HG02885 (cell line): ENCODE measurements around the gene OR2M5.

Experiments used
- ATAC-seq: cut with Tn5 transposase; IDR thresholded peaks from one replicate; pipeline ENCODE4 v1.9.1; 2021; ENCODE audit warnings: mild to moderate bottlenecking; ENCODE audit not compliant: unreplicated experiment, poor library complexity

The OR2M5 gene

GRCh38 chr1:248144513-248145198 is at the start of gene OR2M5:
Gene OR2M5, plus strand, starts transcription at chr1:248145148. Its CDS starts 0 bp downstream, at chr1:248145148.
- ATAC-seq, result no peak

GRCh38 chr1:248098529-248098928 is 46.4 kb upstream of the OR2M5 start:
- ATAC-seq, result no peak

GRCh38 chr1:248102847-248103246 is 42.1 kb upstream of the OR2M5 start:
- ATAC-seq, result no peak

GRCh38 chr1:248111157-248111556 is 33.8 kb upstream of the OR2M5 start:
- ATAC-seq, result no peak

- ATAC-seq, result no peak
Measured at GRCh38 chr1:248114890-248115289, 30.1 kb upstream of the OR2M5 start.

GRCh38 chr1:248127653-248128052 is 17.3 kb upstream of the OR2M5 start:
- no peak for ATAC-seq

GRCh38 chr1:248136811-248137210 is 8.1 kb upstream of the OR2M5 start:
- no peak for ATAC-seq

- ATAC-seq, result no peak
Measured at GRCh38 chr1:248140846-248141245, 4.1 kb upstream of the OR2M5 start.

- no peak for ATAC-seq
Measured at GRCh38 chr1:248143311-248143710, 1.6 kb upstream of the OR2M5 start.

GRCh38 chr1:248152056-248152827 is 7.3 kb downstream of the OR2M5 start:
- ATAC-seq, result no peak

- no peak for ATAC-seq
Measured at GRCh38 chr1:248155927-248156326, 11.0 kb downstream of the OR2M5 start.

- ATAC-seq, result no peak
Measured at GRCh38 chr1:248158758-248159157, 13.8 kb downstream of the OR2M5 start.

- no peak for ATAC-seq
Measured at GRCh38 chr1:248164031-248164430, 19.1 kb downstream of the OR2M5 start.

- no peak for ATAC-seq
Measured at GRCh38 chr1:248165186-248165585, 20.2 kb downstream of the OR2M5 start.

- ATAC-seq, result no peak
Measured at GRCh38 chr1:248174521-248174920, 29.6 kb downstream of the OR2M5 start, which contains the start of gene OR2M2. Gene OR2M2, plus strand, starts transcription at chr1:248174821. Its CDS starts 5,165 bp downstream, at chr1:248179986.

- no peak for ATAC-seq
Measured at GRCh38 chr1:248183996-248184395, 39.0 kb downstream of the OR2M5 start.

- ATAC-seq, result no peak
Measured at GRCh38 chr1:248187363-248187762, 42.4 kb downstream of the OR2M5 start.

GRCh38 chr1:248189026-248189425 is 44.1 kb downstream of the OR2M5 start:
- ATAC-seq, result no peak

- ATAC-seq, result no peak
Measured at GRCh38 chr1:248194117-248194516, 49.2 kb downstream of the OR2M5 start.
